ENCODE results near the gene SAMD4A.

Gene SAMD4A

DNA sequence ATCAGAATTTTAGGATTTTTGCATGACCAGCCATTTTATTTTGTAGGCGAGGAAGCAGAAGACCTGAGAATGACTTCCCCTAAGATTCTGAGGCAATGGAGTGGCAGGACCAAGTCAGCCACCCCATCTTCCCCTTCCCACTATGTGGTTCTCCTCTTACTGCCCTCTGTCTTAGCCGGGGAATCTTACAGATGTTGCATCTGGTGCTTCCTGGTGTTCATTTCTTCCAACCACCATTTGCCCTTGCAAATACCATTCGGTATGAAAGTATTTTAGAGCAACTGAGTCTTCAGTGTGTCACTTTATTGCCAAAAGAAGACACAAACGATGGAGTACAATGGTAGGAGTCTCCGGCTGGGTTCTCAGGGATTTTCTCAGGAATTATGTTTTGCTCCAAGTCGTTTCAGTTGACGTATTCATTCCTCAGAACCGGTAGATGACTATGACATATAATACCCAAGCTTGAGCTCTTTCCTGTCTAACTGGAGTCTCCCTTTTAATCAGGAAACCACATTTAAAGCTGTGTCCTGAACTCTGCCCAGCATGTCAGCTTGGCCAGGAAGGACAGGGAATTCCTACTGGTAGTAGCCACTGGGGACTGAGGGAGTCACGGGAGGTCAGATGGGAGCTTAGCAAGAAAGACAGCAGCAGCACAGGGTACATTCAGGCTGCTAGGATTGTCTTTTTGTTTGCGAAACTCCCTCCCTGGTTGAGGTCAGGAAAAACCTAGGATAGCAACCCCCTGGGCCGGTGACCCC lies 87.0 kb downstream of the SAMD4A start:
- no peaks in the 10 kb centered on the region for H3K9me3 Mint-ChIP-seq
- H3K27ac Mint-ChIP-seq: no peak overlapping the region
- H3K36me3 Mint-ChIP-seq (ENCODE audit: low read depth): no peaks in the 10 kb centered on the region
- peaks cover 24% of the 10 kb centered on the region for H3K27me3 Mint-ChIP-seq (ENCODE audit: low read depth)
- no peak overlapping the region for H3K4me3 Mint-ChIP-seq
- peaks cover 8% of the 10 kb centered on the region for H3K4me1 Mint-ChIP-seq (ENCODE audit: low read depth)
- DNase-seq (ENCODE audit: low spot score): no peak

DNA sequence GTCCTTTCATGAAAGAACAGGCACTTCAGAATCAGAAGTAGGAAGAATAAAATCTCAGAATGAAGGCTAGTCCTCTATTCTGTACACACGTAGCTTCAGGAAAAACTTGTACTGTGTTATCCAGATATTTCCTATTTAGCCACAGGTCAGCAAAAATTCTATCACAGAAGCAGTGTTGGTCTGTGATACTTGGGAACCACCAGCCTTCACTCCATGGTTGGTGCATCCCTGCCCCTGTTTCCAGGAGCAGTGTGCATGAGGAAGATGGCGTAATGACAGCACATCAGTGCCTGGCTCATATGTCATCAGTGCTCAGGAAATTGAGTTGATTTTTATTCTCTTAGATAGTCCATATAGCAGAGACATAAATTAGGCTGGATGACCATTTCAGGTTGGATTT lies 87.7 kb downstream of the SAMD4A start:
- Mint-ChIP-seq H3K9me3 (no peaks in the 10 kb centered on the region), H3K36me3 (ENCODE audit: low read depth) (no peaks in the 10 kb centered on the region), H3K4me1 (ENCODE audit: low read depth) (peaks cover 8% of the 10 kb centered on the region), H3K4me3 (no peak overlapping the region), H3K27me3 (ENCODE audit: low read depth) (peaks cover 27% of the 10 kb centered on the region), H3K27ac (no peak overlapping the region)
- no peak for DNase-seq (ENCODE audit: low spot score)

DNA sequence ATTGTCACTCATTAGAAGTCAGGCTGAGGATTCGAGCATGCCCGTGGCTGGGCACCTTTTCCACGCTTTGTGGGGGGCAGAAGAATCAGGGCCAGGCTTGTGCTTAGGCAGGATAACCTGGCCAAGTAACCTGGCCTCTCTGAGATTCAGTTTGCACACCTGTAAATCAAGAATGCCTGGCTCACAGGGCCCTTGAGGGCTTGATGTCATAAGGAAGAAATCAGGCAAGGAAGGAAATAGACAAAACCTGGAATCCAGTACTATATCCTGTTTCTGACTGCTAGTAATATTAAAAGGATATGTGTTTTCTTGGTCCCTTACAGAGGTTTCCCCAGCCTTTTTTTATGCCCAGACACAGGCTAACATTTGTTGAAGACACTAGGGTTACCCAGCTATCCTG lies 91.9 kb downstream of the SAMD4A start:
- no peak overlapping the region for H3K27ac Mint-ChIP-seq
- no peak overlapping the region for H3K4me3 Mint-ChIP-seq
- no peak for DNase-seq (ENCODE audit: low spot score)
- peaks cover 33% of the 10 kb centered on the region for H3K27me3 Mint-ChIP-seq (ENCODE audit: low read depth)
- peaks cover 1% of the 10 kb centered on the region for H3K4me1 Mint-ChIP-seq (ENCODE audit: low read depth)
- no peaks in the 10 kb centered on the region for H3K36me3 Mint-ChIP-seq (ENCODE audit: low read depth)
- no peaks in the 10 kb centered on the region for H3K9me3 Mint-ChIP-seq

DNA sequence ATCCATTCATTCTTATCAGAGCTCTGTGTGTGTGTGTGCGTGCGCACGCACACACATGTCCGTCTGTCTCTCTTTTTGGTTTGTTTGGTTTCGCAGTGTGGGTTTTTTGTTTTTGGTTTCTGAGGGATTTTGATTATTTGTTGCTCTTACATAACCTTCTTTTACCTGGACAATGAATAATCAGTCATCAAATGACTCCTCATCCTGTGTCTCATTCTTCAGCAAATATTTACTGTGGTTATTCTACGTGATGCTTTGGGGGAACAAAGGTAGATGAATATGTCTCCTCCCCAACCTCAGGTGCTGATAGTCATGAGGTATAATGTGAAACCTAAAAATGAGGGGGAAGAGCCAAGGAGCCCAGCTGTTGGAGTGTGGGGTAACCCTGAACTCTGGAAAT lies 92.4 kb downstream of the SAMD4A start:
- no peaks in the 10 kb centered on the region for H3K9me3 Mint-ChIP-seq
- DNase-seq (ENCODE audit: low spot score): no peak
- H3K4me1 Mint-ChIP-seq (ENCODE audit: low read depth): peaks cover 2% of the 10 kb centered on the region
- peaks cover 33% of the 10 kb centered on the region for H3K27me3 Mint-ChIP-seq (ENCODE audit: low read depth)
- H3K36me3 Mint-ChIP-seq (ENCODE audit: low read depth): no peaks in the 10 kb centered on the region
- H3K4me3 Mint-ChIP-seq: no peak overlapping the region
- H3K27ac Mint-ChIP-seq: no peak overlapping the region

DNA sequence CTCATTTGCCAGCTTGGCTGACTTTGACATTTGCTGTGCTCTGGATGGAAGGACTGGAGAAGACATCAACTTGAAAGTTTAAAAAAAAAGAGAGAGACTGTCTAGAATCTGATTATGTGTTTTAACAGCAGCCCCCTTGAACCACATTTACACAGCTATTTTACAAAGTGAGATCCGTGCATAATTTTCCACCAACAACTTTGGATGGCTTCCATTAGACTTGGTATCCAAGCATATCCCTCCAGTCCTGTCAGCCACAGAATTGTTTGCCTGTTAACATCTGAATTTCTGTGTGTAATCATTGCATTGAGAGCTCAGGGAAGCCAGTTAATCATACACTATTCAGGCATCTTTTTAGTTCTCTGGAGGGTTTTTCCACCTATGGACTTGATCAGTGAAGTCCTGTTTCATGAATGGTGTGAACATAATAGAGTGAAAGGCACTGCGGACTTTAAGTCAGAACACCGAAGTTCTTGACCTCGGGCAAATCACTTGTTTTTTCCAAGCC lies 93.7 kb downstream of the SAMD4A start:
- no peaks in the 10 kb centered on the region for H3K9me3 Mint-ChIP-seq
- no peaks in the 10 kb centered on the region for H3K36me3 Mint-ChIP-seq (ENCODE audit: low read depth)
- no peak overlapping the region for H3K27ac Mint-ChIP-seq
- no peak overlapping the region for H3K4me3 Mint-ChIP-seq
- H3K27me3 Mint-ChIP-seq (ENCODE audit: low read depth): peaks cover 37% of the 10 kb centered on the region
- DNase-seq (ENCODE audit: low spot score): no peak
- peaks cover 6% of the 10 kb centered on the region for H3K4me1 Mint-ChIP-seq (ENCODE audit: low read depth)

DNA sequence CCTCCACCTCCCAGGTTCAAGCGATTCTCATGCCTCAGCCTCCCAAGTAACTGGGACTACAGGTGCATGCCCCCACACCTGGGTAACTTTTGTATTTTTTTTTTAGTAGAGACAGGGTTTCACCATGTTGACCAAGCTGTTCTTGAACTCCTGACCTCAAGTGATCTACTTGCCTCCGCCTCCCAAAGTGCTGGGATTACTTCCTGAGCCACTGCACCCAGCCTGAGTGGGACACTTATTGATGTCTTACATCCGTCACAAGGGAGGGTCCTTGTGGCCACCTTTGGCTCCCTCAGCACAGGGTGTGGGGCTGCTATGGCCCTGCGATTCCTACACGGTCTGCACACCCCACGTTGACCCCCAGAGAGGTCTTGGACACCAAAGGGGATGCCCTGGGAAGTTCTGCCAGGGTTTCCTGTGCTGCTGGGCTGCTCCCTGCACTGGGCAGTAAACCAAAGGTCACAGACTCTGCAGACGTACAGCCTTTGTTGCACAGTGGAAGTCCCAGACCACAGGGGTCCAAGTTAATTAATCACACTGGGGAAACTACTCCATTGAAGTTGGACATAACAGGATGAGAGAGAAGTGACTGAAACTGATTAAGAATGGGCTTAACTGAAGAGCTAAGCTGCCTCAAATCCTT lies 95.7 kb downstream of the SAMD4A start:
- H3K27me3 Mint-ChIP-seq (ENCODE audit: low read depth): peaks cover 34% of the 10 kb centered on the region
- peaks cover 6% of the 10 kb centered on the region for H3K4me1 Mint-ChIP-seq (ENCODE audit: low read depth)
- H3K27ac Mint-ChIP-seq: no peak overlapping the region

DNA sequence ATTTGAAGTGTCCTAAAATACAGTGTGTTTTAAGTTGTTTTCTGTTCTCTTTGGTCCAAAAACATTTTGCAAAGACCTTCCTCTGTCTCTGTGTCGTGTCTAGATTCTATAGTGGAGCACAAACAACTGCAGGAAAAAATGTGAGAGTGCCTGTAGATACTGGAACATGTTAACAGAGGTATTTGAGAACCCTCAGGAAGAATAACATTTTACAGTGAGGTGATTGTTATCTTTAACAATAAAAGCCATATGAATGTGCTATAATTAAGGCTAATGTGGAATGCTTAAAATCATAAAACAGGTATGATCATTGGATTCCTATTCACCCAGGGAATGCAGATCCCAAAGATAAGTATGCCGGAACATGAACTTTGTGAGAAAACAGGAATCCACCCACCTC lies 98.0 kb downstream of the SAMD4A start:
- Mint-ChIP-seq H3K27ac (no peak overlapping the region), H3K4me1 (ENCODE audit: low read depth) (peaks cover 8% of the 10 kb centered on the region), H3K27me3 (ENCODE audit: low read depth) (peaks cover 34% of the 10 kb centered on the region), H3K9me3 (no peaks in the 10 kb centered on the region), H3K36me3 (ENCODE audit: low read depth) (no peaks in the 10 kb centered on the region), H3K4me3 (no peak overlapping the region)
- DNase-seq (ENCODE audit: low spot score): no peak

More for the DNA sequence above, 95.7 kb downstream of the SAMD4A start:
- Mint-ChIP-seq H3K36me3 (ENCODE audit: low read depth) (no peaks in the 10 kb centered on the region), H3K4me3 (no peak overlapping the region), H3K9me3 (no peaks in the 10 kb centered on the region)
- no peak for DNase-seq (ENCODE audit: low spot score)

DNA sequence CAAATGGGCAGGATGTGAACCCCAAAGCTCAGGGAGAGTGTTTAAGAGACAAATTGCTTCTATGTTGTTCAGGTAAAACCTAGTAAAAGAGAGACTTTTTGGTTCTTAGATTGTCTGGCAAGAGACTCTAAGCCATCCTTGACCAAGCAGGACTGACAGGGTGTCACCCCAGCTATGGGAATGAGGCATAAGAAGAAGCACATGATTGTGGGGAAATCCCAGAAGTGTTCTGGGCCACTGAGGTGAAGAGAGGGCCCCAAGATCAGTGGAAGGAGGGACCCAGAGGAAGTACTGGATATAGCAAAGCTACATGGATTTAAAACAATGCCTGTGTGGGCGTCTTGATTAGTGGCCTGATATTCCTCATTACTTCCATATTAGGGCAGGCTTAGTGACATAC lies 99.0 kb downstream of the SAMD4A start:
- DNase-seq (ENCODE audit: low spot score): no peak
- H3K9me3 Mint-ChIP-seq: no peaks in the 10 kb centered on the region
- H3K27me3 Mint-ChIP-seq (ENCODE audit: low read depth): peaks cover 25% of the 10 kb centered on the region
- H3K36me3 Mint-ChIP-seq (ENCODE audit: low read depth): no peaks in the 10 kb centered on the region
- H3K4me1 Mint-ChIP-seq (ENCODE audit: low read depth): peaks cover 18% of the 10 kb centered on the region
- no peak overlapping the region for H3K27ac Mint-ChIP-seq
- no peak overlapping the region for H3K4me3 Mint-ChIP-seq

DNA sequence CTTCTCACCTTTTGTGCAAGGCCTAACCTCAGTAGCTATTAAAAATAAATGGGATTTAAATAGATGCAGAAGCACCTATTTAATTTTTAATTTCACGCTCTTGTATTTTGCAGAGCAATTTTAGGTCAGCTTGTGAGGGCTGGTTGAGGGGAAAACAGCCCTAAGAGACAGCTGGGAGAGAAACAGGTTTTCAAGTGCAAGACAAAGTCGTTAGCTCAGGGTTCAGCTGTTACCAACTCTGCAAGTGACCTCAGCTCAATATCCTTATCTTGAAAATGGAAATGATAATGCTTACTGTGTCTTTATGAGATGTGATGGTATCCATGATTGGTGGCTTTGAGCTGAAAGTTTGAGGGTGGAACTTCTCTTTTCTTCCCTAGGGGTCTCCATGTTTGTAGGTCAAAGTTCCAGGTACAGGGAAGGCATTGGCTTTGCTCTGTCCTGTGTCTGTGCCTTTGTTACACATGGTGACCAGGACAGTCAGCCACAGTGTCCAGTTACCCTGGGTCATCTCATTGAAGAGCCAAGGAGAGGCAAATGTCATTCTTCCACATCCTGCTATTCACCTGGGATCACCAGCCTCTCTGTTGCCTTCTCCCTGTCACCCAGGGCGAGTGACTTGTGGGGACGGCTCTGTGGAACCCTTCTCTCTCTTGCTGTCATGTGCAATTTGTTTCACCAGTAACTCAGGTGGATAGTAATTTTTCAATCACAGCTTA lies 100.3 kb downstream of the SAMD4A start:
- Mint-ChIP-seq H3K4me3 (no peak overlapping the region), H3K36me3 (ENCODE audit: low read depth) (no peaks in the 10 kb centered on the region), H3K9me3 (no peaks in the 10 kb centered on the region), H3K27me3 (ENCODE audit: low read depth) (peaks cover 16% of the 10 kb centered on the region), H3K27ac (no peak overlapping the region), H3K4me1 (ENCODE audit: low read depth) (peaks cover 27% of the 10 kb centered on the region)
- no peak for DNase-seq (ENCODE audit: low spot score)

DNA sequence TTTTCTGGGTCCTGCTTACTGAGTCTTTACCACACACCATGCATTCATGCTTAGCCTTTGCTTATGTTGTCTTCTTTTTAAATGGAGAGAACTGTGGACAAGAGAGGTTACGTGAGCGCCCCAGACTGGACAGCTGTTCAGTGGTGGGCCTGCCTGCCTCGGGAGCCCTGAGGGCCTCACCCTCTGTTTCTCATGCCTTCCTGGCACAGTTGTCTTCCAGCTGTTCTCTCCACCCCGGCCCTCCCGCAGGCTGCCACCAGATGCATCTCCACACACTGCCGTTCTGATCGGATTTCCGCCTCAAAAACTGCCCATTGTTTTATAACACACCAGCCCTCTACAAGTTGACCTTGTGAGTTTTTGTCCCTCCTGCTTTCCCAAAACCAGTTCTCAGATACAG lies 100.8 kb downstream of the SAMD4A start:
- DNase-seq (ENCODE audit: low spot score): no peak
- Mint-ChIP-seq H3K27ac (no peak overlapping the region), H3K36me3 (ENCODE audit: low read depth) (no peaks in the 10 kb centered on the region), H3K27me3 (ENCODE audit: low read depth) (peaks cover 15% of the 10 kb centered on the region), H3K9me3 (no peaks in the 10 kb centered on the region), H3K4me3 (no peak overlapping the region), H3K4me1 (ENCODE audit: low read depth) (peaks cover 30% of the 10 kb centered on the region)

DNA sequence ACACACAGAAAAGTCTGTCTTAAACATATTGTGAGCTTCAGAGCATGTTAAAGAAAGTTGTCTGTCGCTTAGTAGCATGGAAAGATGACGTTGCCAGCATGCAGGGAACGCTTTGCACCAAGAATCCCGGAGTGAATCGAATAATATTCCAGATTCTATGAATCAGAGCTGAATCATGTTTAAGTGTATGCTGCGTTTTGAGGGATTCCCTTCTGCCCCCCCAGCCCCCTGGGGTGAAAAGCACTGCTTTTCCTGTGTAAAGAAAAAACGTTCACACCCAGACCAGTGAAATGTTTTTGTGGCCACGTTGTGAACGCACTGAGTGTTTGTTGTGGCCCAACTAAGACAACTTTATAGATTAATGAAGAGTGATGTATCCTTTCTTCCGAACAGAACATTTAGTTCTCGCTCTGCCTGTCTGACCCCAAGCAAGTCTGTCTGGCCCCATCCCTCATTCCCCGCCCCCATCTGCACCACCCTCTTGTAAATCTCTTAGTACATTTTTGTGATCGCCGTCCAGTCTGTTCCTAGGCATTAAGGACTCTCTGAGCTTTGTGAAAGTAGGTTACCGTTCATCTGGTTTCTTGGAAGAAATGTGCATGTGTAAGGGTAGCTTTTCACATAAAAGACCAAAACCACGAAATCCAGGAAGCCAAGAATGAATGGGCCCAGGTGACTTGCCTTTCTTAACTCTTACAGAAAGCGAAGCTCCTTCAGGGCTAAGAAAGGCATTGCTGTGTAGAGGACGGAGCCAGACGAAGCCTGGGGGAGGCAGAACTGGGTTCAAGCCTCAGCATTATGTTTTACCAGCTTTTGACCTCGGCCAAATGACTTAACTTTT lies 103.0 kb downstream of the SAMD4A start:
- Mint-ChIP-seq H3K36me3 (ENCODE audit: low read depth) (no peaks in the 10 kb centered on the region), H3K27me3 (ENCODE audit: low read depth) (peaks cover 9% of the 10 kb centered on the region), H3K27ac (peak overlapping the region; percentile 23), H3K4me3 (no peak overlapping the region), H3K9me3 (no peaks in the 10 kb centered on the region), H3K4me1 (ENCODE audit: low read depth) (peaks cover 35% of the 10 kb centered on the region)
- DNase-seq (ENCODE audit: low spot score): no peak

DNA sequence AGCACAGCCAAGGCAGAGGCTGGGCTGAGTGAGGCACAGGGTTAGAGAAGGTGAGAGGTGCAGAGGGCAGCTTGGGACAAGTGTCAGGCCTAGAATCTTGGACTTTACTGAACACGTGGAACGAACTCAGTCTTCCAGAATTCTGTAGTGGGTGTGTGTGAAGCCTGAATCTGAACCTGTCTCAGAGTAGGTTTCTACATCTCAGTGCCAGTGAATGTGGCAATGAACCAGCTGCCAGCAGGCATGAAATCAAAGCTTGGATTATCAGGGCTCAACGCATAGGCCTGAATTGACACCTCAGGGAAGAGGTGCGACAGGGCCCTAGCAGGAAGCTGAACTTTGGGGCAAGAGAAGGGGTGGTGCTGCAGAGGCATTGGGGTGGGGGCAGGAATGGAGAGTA lies 104.6 kb downstream of the SAMD4A start:
- no peak for DNase-seq (ENCODE audit: low spot score)
- H3K27ac Mint-ChIP-seq: no peak overlapping the region
- no peak overlapping the region for H3K4me3 Mint-ChIP-seq
- H3K27me3 Mint-ChIP-seq (ENCODE audit: low read depth): peaks cover 10% of the 10 kb centered on the region
- no peaks in the 10 kb centered on the region for H3K36me3 Mint-ChIP-seq (ENCODE audit: low read depth)
- peaks cover 35% of the 10 kb centered on the region for H3K4me1 Mint-ChIP-seq (ENCODE audit: low read depth)
- H3K9me3 Mint-ChIP-seq: no peaks in the 10 kb centered on the region

DNA sequence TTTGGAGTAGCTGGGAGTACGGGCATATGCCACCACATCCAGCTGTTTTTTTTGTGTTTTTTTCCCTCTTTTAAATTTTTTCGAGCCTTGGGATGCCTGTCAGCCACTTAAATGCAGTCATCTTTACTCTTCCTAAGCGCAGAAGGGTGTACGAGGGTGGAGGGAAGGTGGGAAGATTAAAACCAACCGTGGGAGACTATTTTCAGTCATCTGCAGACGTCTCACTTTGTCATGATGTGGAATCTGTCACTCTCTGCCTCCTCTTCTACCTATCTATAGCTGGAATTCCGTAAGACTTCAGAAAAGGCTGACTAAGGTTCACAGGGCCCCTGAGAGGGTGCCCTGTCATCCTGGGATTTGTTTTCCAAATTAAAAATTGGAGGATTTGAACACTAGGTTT lies 105.3 kb downstream of the SAMD4A start:
- DNase-seq (ENCODE audit: low spot score): no peak
- Mint-ChIP-seq H3K4me1 (ENCODE audit: low read depth) (peaks cover 35% of the 10 kb centered on the region), H3K9me3 (no peaks in the 10 kb centered on the region), H3K27ac (no peak overlapping the region), H3K36me3 (ENCODE audit: low read depth) (no peaks in the 10 kb centered on the region), H3K4me3 (no peak overlapping the region), H3K27me3 (ENCODE audit: low read depth) (peaks cover 14% of the 10 kb centered on the region)
